ENCODE measurements around the gene EPHA4.

EPHA4 gene

DNA sequence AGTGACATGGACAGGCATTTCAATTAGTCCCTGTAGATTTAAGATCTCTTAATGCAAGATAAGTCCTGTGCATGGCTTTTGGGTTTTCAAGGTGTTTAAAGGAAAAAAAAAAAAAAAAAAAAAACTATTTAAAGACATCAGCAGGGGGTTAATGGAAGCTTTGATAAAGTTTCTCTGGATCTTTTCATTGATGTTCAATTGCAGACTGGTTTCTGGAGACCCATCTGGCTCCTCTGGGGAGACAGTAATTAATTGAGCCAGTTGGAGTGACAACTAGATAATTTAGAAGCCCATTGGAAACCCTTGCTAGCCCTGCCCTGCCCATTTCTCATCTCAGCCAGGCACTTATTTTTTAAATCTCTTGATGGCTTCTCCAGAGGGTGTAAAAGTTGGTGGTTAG is 98.7 kb downstream of the EPHA4 start:
- DNase-seq (no peak), ATAC-seq (no peak)

DNA sequence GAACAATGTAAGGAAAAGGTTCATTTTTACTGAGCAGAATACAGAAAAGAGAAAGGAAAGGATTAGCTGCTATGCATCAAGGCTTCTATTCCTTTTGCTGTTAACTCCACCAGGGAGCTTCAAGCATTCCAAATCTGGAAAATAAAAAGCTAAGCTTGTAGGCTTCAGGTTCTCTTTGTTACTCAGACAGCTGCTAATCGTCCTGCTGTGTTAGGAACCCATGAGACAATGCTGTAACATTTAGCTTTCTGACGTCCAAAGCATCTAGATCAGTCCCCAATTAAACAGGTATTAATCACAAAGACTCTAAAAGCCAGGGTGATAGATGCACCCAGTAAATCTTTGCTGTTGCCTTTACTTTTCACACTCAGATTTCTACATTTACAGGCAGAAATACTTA is 103.8 kb downstream of the EPHA4 start:
- no peak for ATAC-seq
- no peak for DNase-seq

DNA sequence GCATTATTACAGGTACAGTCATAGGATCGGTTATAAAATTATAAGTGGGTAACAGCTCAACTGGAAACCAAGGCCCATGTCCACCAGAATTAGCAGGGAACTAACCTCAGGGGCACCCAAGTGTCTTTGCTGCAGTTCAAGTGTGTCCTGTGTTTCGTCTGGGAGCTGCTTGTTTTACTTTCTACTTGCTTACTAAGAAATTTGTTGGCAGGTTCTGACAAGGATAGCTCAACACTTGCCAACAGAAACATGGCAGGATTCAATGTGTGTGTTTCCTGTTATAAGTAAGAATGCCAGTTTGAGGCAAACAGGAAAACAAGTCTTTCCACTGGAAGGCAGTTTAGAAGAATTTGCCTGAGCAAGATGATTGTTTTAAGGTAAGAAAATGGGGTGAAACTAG is 104.5 kb downstream of the EPHA4 start:
- no peak for ATAC-seq
- DNase-seq = no peak

DNA sequence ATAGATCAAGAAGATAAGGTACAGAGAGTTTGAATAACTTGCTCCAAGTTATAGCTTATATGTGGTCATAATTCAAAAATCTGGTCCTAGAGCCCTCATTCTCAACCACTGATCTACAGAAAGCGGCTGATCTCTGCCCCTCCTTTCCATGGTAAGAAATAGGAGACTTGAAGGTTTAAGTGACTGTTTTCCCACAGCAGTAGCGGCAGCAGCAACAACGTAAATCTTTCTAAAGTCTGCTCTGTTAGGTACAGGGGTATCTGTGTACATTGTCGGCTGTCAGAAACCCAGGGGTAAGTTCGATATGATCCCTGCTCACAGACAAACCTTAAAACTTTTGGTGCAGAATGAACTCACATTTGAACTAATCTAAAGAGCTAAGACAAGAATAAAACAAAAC is 105.4 kb downstream of the EPHA4 start:
- no peak for DNase-seq

DNA sequence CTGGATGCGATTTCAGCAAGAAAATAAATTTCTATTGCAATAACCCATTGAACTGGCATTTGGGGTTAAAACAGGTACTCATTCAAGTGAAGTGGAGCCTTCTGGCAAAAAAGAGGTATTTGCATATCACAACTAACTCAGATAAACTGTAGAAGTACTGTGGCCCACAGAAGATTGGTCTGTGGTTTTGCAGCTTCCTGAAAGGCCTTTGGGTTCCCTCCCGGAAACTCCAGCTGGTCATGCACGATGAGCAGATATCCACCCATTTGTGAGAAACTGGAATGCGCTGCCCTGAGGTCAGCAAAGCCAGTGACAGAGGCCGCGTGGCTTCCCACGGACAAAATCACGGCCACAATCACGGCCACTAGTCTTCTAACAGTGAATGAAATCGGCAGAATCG is 106.3 kb downstream of the EPHA4 start:
- ATAC-seq (no peak), DNase-seq (peak; percentile 10)

More for the DNA sequence above, 105.4 kb downstream of the EPHA4 start:
- no peak for ATAC-seq

DNA sequence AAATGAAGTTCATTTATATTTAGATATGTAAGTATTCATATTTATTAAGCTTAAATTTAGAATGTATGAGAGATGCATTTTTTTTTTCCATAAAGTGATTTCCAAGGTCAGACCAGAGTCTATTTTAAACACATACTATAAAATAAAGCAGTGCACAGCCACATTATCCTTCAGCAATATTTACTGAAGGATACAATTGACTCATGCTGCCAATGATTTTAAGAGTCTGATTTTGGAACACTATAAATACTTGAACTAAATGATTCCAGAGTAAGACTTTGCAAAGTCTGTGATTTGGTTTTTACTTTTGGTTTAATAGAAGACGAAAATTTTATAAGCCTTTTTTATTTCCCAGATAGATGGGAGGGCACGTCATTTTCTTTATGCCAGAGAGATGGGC is 107.1 kb downstream of the EPHA4 start:
- DNase-seq (no peak), ATAC-seq (no peak)

DNA sequence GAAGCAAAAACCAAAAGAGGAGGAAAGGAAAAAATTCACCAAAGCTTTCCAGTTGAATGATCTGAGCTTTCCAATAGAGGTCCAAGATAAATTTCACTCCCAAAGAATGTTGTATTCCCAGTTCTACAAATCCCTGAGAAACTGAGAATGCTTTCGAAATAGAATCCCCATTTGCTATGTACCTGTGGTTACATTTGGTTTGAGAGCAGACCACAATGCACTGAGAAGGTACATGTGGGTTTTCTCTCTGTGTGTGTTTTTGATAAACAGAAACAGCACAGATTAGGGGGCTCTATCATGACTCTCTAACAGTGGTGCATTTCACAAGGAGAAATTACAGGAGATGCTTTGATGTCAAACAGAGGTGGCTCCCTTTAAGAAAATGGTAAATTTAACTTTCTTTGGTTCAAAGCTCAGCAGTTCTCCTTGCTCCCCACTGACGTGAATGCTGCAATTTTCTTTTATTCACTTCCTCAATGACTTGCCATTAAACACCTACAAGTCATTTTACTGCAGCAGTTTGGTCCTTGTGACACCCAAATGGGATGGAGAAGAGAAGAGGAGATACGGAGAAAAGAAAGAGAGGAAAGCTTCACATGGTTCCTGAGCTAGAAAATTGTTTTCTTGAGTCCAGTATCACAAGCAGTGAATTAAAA is 108.7 kb downstream of the EPHA4 start:
- no peak for ATAC-seq
- DNase-seq = no peak

DNA sequence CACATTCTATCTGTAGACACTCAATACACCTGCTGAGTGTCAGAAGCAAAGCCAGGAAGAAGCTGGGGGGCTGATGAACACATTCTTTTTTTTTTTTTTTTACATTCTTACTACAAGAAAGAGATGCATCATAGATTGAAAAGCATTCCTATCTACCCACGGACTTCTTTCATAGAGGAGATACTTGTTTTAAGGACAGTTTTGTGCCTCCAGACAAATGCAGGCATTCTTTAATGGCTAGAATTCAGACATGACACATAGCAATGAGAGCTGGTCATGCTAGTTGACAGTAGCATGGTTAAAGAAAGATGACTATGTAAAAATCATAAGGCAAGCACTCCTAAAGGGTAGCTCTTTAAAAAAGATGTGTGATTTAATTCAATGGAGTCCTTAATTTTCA is 110.2 kb downstream of the EPHA4 start:
- no peak for DNase-seq
- no peak for ATAC-seq

DNA sequence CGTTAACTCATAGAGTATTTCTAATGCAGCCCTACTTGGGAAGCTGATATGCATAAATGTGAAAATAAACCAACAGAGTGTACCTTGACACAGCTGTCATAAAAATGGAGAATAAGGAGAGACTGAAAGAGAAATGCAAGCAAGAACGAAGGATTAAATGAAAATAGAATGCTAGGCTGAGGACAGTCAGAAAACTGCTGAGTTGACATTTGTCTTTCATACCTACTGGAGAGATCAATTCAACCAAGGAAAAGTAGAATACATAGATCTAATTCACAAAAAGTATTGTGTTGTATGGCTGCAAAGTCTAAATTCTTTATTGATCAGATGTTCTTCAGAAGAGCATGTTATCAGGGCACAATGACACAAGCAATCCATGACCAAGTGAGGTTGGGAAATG is 112.0 kb downstream of the EPHA4 start:
- DNase-seq = no peak
- no peak for ATAC-seq

DNA sequence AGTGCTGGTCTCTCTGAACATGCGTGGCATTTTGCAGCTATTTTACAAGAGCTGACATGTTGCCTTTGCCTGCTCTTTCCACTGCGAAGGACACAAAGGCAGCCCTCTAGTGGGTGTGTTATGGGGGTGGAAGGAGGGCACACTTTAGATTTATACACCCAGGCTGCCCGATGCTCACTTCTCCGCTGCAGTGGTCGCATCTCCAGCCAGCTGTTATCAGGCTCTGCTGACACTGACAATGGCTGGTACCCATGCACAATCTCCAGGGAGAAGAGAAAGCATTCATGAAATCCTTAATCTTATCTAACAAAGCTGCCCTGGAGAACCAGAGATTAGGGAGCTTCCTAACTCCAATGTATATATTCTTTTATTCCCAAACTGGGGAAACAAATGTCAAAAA is 113.5 kb downstream of the EPHA4 start:
- ATAC-seq = no peak

DNA sequence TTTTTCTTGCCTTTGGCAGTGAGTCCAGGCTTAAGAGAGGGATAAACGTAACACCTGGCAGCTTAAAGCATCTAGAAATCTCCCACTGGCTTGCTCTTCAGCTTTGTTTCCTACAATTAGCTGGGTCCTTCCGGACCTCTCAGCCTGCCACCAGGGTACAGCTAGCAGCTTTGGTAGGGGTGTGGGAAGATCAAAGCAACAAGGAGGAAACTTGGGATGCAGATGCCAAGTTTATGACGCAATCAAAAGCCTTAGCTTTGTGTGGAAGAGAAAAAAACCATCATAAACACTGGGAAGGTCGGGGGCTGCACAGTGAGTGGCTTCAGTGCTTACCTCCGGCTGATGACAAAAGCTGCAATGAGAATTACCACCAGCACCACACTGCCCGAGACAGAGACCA is 116.9 kb downstream of the EPHA4 start:
- ATAC-seq (no peak), DNase-seq (no peak)

More for the DNA sequence above, 113.5 kb downstream of the EPHA4 start:
- DNase-seq = no peak

DNA sequence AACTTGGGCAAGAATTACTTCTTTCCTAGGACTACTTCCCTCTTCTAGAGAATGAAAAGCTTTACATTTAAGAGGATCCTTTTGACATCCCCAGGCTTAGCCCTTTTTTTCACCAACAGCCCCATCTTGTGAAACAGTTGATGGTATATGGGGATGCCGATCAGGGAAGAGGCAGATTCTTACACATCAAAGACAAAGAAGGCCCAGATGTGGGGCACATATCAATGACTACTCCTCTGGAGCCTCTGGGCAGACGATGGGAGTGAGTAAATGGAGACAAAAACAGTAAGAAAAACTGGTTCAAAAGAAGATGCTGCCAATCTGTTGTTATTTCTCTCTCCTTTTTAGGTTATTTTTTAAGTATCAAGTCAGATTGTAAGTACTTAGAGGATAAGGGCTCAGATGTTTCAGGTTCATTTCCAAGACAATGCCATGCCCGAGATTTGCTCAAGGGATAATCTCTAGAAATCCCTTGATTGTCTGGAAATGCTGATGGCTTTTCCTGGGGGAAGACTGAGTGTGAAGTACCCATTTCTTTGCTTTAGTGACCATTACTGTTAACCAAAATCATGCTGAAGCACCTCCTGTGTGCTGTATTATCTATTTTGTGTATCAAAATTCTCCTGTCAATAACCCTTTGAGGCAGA is 117.5 kb downstream of the EPHA4 start:
- ATAC-seq (no peak), DNase-seq (no peak)

DNA sequence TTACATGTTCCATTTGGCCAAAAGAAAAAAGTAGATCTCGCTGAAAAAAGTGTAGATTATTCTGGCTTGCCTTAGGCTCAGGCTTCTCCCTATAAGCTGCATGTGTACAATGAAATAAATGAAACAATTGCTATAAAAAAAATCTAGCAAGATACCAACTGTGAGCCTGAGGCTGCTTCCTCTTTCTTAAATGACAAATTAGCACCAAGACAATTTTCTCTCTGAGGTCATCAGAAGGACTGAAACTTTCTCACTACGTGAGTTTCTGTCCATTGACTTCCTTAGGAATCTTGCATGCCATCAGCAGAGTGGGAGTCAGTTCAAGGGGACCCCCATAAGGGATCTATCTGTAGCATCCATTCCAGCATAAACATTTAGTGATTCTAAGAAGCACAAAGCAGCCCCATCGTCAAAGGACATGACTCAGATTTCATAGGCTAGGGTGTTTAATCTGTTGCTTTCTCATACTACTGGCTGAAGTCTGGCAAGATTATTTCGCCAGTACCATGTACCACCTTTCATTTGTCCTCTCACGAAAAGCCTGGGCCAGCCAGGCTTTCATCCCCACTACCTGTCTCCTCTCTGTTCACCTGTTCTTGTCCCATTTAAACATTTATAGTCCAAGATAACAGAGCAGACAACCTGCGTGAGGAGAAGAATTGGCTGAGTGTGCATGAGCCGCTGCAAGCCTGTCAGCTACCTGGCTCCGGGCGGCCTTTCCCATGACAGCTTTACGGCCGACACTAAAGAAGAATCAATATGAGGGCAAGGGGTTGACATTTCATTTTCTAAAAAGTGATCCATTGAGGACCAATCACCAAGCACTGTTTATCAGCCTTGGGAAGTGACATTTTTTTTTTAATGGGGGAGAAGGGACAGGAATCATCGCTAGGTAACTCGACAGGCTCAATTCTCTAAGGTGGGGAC is 120.0 kb downstream of the EPHA4 start:
- DNase-seq (no peak), ATAC-seq (no peak)

DNA sequence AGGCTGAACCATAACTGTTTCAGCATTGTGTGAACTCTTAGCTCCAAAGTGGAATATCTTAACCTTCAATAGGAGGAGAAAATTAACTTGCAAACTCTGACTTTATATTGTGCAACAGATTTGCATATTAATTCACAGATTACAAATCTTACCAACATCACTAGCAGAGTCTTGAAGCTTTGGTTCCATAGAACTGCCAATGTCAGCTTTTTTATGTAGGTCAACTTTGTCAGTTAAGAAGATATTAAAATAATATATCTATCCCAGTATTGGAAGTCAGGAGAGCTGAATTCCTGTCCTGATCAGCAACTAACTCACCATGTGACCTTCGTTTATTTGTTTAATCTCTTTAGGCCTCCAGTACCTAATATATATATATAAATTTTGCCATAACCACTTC is 121.8 kb downstream of the EPHA4 start:
- ATAC-seq = no peak
- DNase-seq = no peak

DNA sequence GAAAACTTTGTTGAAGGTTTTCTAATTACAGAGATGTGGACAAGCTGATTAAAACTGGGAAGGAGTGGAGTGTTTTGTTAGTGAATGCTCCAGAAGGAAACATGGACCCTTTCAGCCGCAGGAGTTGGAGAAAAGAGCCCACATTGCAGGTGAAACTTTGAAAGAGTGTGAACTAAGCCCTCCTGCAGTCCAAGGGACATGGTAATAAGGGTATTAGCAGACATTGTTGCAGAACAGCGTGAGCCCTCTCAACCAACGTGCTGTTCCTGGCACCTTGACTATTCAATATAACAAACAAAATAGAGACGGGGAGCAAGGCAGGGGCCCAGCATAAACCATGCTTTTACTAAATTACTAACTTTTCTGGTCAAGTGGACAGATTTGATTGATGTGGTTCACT is 122.7 kb downstream of the EPHA4 start:
- ATAC-seq (no peak), DNase-seq (no peak)

DNA sequence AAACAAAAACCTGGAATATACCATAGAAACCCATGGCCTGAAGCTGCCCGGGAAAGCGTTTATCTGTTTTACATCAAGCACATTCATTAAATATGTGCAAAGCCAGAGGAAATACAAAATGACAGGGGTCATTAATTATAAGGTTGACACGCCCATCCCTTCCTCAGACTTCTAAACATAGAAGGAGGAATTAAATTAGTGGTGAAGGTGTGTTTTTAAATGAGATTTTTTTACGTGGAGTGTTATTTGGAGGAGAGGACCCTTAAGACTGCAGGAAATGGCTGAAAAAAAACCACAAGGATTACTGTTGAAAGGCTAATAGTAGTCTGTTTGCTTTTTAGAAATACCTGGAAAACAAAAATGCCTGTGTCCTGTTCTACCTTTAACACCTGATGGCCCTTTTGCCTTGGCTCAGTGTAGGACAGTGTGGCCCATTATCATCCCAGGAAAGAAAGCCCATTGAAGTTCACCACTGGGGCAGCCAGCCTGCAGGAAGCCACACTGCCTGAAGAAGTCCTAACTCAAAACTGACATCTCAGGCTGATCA is 123.2 kb downstream of the EPHA4 start:
- ATAC-seq (no peak), DNase-seq (no peak)

DNA sequence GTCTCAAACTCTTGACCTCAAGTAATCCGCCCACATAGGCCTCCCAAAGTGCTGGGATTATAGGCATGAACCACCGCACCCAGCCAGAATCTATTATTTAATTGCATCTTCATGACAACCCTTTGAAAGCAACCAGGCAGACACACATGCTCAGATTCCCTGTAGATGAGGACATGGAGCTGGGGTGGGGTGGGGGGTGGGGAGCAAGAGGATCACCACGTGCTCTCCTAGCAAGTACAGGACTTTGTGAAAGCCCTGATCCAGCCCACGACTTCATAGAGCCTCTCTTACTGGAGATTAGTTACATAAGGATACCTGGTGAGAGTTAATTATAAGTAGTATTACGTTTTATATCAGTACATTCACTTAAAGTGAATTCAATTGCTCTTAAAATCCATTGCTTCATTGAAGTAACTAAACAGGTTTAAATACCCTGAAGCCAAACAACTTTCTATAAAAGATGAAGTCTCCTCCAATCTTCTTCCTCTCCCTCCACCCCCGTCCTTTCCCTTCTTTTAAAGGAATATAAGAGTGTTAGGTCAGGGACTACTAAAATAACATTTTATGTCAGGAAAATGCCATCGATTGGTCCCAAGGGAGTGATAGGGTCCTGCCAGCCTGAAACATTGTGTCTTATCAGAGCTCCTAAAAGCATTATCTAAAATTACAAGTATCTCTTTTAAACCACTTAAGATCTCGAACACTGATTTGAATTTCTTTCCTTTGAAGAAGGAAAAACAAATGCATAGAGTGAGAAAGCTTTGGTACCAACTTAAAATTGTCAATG is 123.9 kb downstream of the EPHA4 start:
- DNase-seq (no peak), ATAC-seq (no peak)

DNA sequence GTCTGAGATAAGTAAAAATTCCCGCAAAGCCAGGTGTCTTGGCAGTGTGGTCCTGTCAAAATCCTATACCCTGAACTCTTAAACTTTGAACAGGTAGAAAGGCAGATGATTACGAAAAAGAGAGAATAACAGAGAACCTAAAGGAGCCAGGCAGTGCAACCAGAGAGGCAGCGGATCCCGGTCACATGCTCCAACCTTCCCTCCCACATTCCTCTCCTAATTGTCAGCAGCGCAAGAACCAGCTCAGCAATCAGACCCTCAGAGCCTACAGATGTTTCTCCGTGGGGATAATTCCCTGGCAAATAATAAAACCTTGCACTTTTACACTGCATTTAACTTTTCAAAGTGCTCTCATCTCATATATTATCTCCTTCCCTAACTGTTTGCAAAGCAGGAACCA is 124.8 kb downstream of the EPHA4 start:
- no peak for DNase-seq

DNA sequence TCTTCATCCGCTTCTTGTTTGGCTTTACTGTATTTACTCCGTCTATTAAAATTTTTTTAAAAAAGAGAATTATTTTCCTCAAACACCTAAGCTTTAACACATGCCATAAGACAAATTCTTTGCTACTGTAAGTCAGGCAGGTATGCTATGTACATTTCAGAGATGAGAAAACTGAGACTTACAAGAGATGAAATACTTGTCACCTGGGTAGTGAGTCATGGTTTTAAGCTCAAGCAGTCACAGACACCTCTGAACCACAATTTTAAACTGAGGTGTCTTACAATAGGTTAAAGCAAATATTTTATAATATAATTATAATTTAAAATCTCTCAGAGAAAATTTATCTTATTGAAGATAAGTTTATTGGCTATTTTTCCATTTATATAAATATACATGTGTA is 126.0 kb downstream of the EPHA4 start:
- ATAC-seq (no peak), DNase-seq (no peak)

More for the DNA sequence above, 124.8 kb downstream of the EPHA4 start:
- no peak for ATAC-seq

DNA sequence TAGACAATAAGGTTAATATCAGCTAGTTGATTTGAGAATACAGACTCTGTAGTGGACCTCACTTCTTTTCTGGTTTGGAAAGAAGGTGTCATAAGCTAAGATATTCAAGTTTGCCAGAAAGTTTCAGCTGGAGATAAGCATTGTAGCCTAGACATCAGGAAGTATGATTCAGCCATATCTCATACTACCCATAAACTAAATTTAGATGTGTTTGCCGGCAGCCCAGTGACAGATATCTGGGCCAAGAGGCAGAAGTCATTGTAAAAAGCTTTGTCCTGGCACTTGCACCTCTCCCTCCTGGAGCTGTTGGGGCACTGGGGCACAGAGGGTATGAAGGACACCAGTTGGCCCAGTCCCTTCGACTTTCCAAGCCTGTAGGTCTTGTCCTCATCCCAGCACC is 128.0 kb downstream of the EPHA4 start:
- DNase-seq (no peak), ATAC-seq (peak; percentile 61)

DNA sequence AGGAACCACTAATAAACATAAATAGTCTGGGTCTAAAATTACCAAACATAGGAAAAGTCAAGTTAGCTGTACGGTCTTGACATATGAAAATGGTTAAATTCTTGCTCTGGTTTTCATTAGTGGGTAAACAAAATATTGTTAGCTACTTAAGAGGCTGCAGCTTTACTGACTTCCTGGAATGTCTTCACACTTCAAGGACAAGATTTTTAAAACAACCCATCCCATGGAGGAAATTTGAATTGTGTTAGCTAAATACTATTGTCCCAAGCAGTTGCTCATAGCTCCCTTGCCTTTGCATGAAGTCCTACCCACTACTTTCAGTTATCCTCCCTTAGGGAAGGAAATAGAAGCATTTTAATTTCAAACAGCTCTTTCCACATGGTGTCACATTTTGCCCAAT is 128.5 kb downstream of the EPHA4 start:
- no peak for DNase-seq
- ATAC-seq = no peak

DNA sequence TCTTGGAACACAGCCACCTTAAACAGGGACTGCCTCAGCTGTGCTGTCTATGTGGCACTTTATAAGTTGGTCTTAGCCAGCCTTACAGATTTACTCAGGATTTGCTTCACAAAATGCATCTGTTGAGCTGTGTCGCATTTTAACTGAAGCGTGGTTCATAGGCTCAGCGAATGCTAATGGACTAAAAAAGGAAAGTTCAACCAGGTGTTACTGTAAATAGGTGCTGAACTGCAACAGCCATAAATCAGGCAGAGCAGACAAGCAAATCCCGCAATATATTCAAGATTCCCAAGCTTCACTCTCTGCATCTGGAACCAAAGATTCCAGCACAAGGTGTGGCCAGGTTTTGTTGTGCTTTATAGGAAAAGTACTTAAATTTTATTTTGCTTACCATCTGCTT is 130.0 kb downstream of the EPHA4 start:
- no peak for DNase-seq
- no peak for ATAC-seq
